ENCODE data around the gene TESK2. TPM values are rescaled to one million over a fixed set of nuclear protein-coding genes. Genes with fewer than 3 reads are reported as not detected.

TESK2 gene
- polyA plus RNA-seq, 1 of the 3 experiments (the other 2 are of a cell fraction): 1.3 TPM

GRCh38 chr1:45421935-45422334, 69.0 kb downstream of the TESK2 start:
- CTCF ChIA-PET: no interaction called here
- no peaks in the 10 kb centered on the region for H3K79me2 ChIP-seq (ENCODE audit: insufficient read depth)
- POLR2A ChIA-PET: no interaction called here
- no peaks in the 10 kb centered on the region for H3K4me1 ChIP-seq (ENCODE audit: control insufficient read depth in 1 of 2, insufficient read depth in 2 of 2, low read depth in 1 of 2, low read length in 1 of 2)
- H4K20me1 ChIP-seq (ENCODE audit: insufficient read depth): no peaks in the 10 kb centered on the region
- no peak overlapping the region for H3K9ac ChIP-seq
- DNase-seq: no peak
- no peaks in the 10 kb centered on the region for H3K36me3 ChIP-seq (replicated peaks in 1 of 2; ENCODE audit: control insufficient read depth in 1 of 2, insufficient read depth in 2 of 2, low read length in 1 of 2)
- 69% methylated on average over 2 of the region's 2 CpGs for WGBS (ENCODE audit: low lambda C conversion rate)
- TF ChIP-seq NRF1 (IDR thresholded peaks at IDR 0.05; ENCODE audit: low read depth, low read length): no peak
- no peak for TF ChIP-seq TAF1 (IDR thresholded peaks at IDR 0.05; ENCODE audit: borderline replicate concordance, low read depth, low read length)
- no peak for TF ChIP-seq MXI1 (IDR thresholded peaks at IDR 0.05; ENCODE audit: low read depth, low read length)
- TF ChIP-seq FOXM1 (IDR thresholded peaks at IDR 0.05; ENCODE audit: low read depth): no peak
- TF ChIP-seq GATA2 (CRISPR knock-in tag; IDR thresholded peaks at IDR 0.05): no peak
- no peak for TF ChIP-seq RXRA (IDR thresholded peaks at IDR 0.05; ENCODE audit: borderline replicate concordance, low read depth)
- no peak for TF ChIP-seq CHD2 (IDR thresholded peaks at IDR 0.05; ENCODE audit: low read length, partially characterized antibody)
- no peak for TF ChIP-seq CTCF (IDR thresholded peaks at IDR 0.05)
- no peak for TF ChIP-seq USF2 (IDR thresholded peaks at IDR 0.05; ENCODE audit: borderline replicate concordance, low read depth, low read length)
- TF ChIP-seq SMC3 (IDR thresholded peaks at IDR 0.05; ENCODE audit: low read depth, low read length): no peak
- no peak for TF ChIP-seq RFX5 (IDR thresholded peaks at IDR 0.05; ENCODE audit: low read length)
- no peak for TF ChIP-seq REST (IDR thresholded peaks at IDR 0.05; ENCODE audit: low read depth, low read length)
- no peak for TF ChIP-seq GABPA (IDR thresholded peaks at IDR 0.05; ENCODE audit: low read depth)
- TF ChIP-seq USF1 (IDR thresholded peaks at IDR 0.05; ENCODE audit: borderline replicate concordance, low read depth): no peak
- TF ChIP-seq TCF12 (IDR thresholded peaks at IDR 0.05): no peak
- TF ChIP-seq MAX (IDR thresholded peaks at IDR 0.05; ENCODE audit: low read depth): no peak
- no peak overlapping the region for H3K4me2 ChIP-seq
- H2AFZ ChIP-seq (ENCODE audit: low read depth): no peak overlapping the region
- no peak overlapping the region for H3K27ac ChIP-seq (ENCODE audit: low read depth in 2 of 2, low read length in 1 of 2)
- H3K4me3 ChIP-seq (ENCODE audit: low read depth in 2 of 2, low read length in 1 of 2): no peak overlapping the region
- no peaks in the 10 kb centered on the region for H3F3A ChIP-seq (replicated peaks; ENCODE audit: insufficient read depth)
- H3K9me3 ChIP-seq: no peaks in the 10 kb centered on the region
- H3K27me3 ChIP-seq (ENCODE audit: insufficient read depth): no peaks in the 10 kb centered on the region
- no peaks in the 10 kb centered on the region for H3K9me2 ChIP-seq
